ENCODE data around the gene PDHB.

The PDHB gene

GRCh38 chr3:58422756-58423325, 10.8 kb downstream of the PDHB start:
- no peak for DNase-seq
- no peaks in the 10 kb centered on the region for H3K9me3 Mint-ChIP-seq
- peaks cover 23% of the 10 kb centered on the region for H3K36me3 Mint-ChIP-seq (ENCODE audit: low read depth)
- ATAC-seq = no peak
- H3K4me3 Mint-ChIP-seq = no peak overlapping the region
- no peaks in the 10 kb centered on the region for H3K27me3 Mint-ChIP-seq
- peaks cover 2% of the 10 kb centered on the region for H3K4me1 Mint-ChIP-seq
- peak overlapping the region; percentile 8 for H3K27ac Mint-ChIP-seq

GRCh38 chr3:58421004-58421403, 12.6 kb downstream of the PDHB start:
- H3K4me1 Mint-ChIP-seq = peaks cover 2% of the 10 kb centered on the region
- DNase-seq = no peak
- H3K27me3 Mint-ChIP-seq = no peaks in the 10 kb centered on the region
- no peak overlapping the region for H3K27ac Mint-ChIP-seq
- ATAC-seq = peak; percentile 24
- H3K4me3 Mint-ChIP-seq = no peak overlapping the region
- peaks cover 17% of the 10 kb centered on the region for H3K36me3 Mint-ChIP-seq (ENCODE audit: low read depth)
- no peaks in the 10 kb centered on the region for H3K9me3 Mint-ChIP-seq

GRCh38 chr3:58419780-58420507, 13.7 kb downstream of the PDHB start:
- H3K36me3 Mint-ChIP-seq (ENCODE audit: low read depth) = peaks cover 18% of the 10 kb centered on the region
- H3K27ac Mint-ChIP-seq = peak overlapping the region; percentile 71
- no peaks in the 10 kb centered on the region for H3K27me3 Mint-ChIP-seq
- H3K9me3 Mint-ChIP-seq = no peaks in the 10 kb centered on the region
- no peak for ATAC-seq
- no peak for DNase-seq
- peaks cover 2% of the 10 kb centered on the region for H3K4me1 Mint-ChIP-seq
- H3K4me3 Mint-ChIP-seq = no peak overlapping the region

GRCh38 chr3:58418227-58418626, 15.4 kb downstream of the PDHB start:
- Mint-ChIP-seq H3K9me3 (no peaks in the 10 kb centered on the region), H3K27me3 (no peaks in the 10 kb centered on the region), H3K36me3 (ENCODE audit: low read depth) (peaks cover 16% of the 10 kb centered on the region), H3K27ac (no peak overlapping the region), H3K4me3 (no peak overlapping the region), H3K4me1 (peaks cover 6% of the 10 kb centered on the region)
- DNase-seq = no peak
- ATAC-seq = no peak

GRCh38 chr3:58417075-58417474, 16.6 kb downstream of the PDHB start:
- H3K36me3 Mint-ChIP-seq (ENCODE audit: low read depth) = peaks cover 16% of the 10 kb centered on the region
- DNase-seq = no peak
- H3K9me3 Mint-ChIP-seq = no peaks in the 10 kb centered on the region
- H3K27ac Mint-ChIP-seq = no peak overlapping the region
- peaks cover 6% of the 10 kb centered on the region for H3K4me1 Mint-ChIP-seq
- H3K4me3 Mint-ChIP-seq = no peak overlapping the region
- ATAC-seq = no peak
- H3K27me3 Mint-ChIP-seq = no peaks in the 10 kb centered on the region

GRCh38 chr3:58416191-58416590, 17.4 kb downstream of the PDHB start:
- Mint-ChIP-seq H3K27ac (no peak overlapping the region), H3K36me3 (ENCODE audit: low read depth) (peaks cover 13% of the 10 kb centered on the region), H3K27me3 (no peaks in the 10 kb centered on the region), H3K4me3 (no peak overlapping the region), H3K4me1 (peaks cover 6% of the 10 kb centered on the region), H3K9me3 (no peaks in the 10 kb centered on the region)
- ATAC-seq (no peak), DNase-seq (no peak)

- Mint-ChIP-seq H3K27ac (no peak overlapping the region), H3K36me3 (ENCODE audit: low read depth) (peaks cover 22% of the 10 kb centered on the region), H3K27me3 (no peaks in the 10 kb centered on the region), H3K4me3 (no peak overlapping the region), H3K4me1 (peaks cover 4% of the 10 kb centered on the region), H3K9me3 (no peaks in the 10 kb centered on the region)
- ATAC-seq = no peak
- DNase-seq = peak; percentile 45
These were observed 19.0 kb downstream of the PDHB start for GRCh38 chr3:58414538-58415197.

- H3K27me3 Mint-ChIP-seq = no peaks in the 10 kb centered on the region
- ATAC-seq (no peak), DNase-seq (no peak)
- H3K4me1 Mint-ChIP-seq = peaks cover 4% of the 10 kb centered on the region
- H3K9me3 Mint-ChIP-seq = no peaks in the 10 kb centered on the region
- H3K36me3 Mint-ChIP-seq (ENCODE audit: low read depth) = peaks cover 35% of the 10 kb centered on the region
- H3K4me3 Mint-ChIP-seq = no peak overlapping the region
- H3K27ac Mint-ChIP-seq = no peak overlapping the region
These were observed 21.5 kb downstream of the PDHB start for GRCh38 chr3:58411851-58412830.

- peaks cover 40% of the 10 kb centered on the region for H3K36me3 Mint-ChIP-seq (ENCODE audit: low read depth)
- no peaks in the 10 kb centered on the region for H3K27me3 Mint-ChIP-seq
- no peak for DNase-seq
- H3K4me3 Mint-ChIP-seq = no peak overlapping the region
- peak overlapping the region; percentile 38 for H3K27ac Mint-ChIP-seq
- H3K9me3 Mint-ChIP-seq = no peaks in the 10 kb centered on the region
- no peak for ATAC-seq
- peaks cover 4% of the 10 kb centered on the region for H3K4me1 Mint-ChIP-seq
These were observed 22.6 kb downstream of the PDHB start for GRCh38 chr3:58411036-58411435.

GRCh38 chr3:58409663-58410062, 24.0 kb downstream of the PDHB start:
- DNase-seq (no peak), ATAC-seq (no peak)
- peaks cover 37% of the 10 kb centered on the region for H3K36me3 Mint-ChIP-seq (ENCODE audit: low read depth)
- no peaks in the 10 kb centered on the region for H3K9me3 Mint-ChIP-seq
- H3K27ac Mint-ChIP-seq = no peak overlapping the region
- no peaks in the 10 kb centered on the region for H3K27me3 Mint-ChIP-seq
- peaks cover 4% of the 10 kb centered on the region for H3K4me1 Mint-ChIP-seq
- no peak overlapping the region for H3K4me3 Mint-ChIP-seq

GRCh38 chr3:58408906-58409305, 24.7 kb downstream of the PDHB start:
- ATAC-seq (no peak), DNase-seq (no peak)
- Mint-ChIP-seq H3K4me3 (no peak overlapping the region), H3K36me3 (ENCODE audit: low read depth) (peaks cover 37% of the 10 kb centered on the region), H3K27me3 (no peaks in the 10 kb centered on the region), H3K4me1 (peaks cover 4% of the 10 kb centered on the region), H3K27ac (no peak overlapping the region), H3K9me3 (no peaks in the 10 kb centered on the region)

GRCh38 chr3:58404396-58404795, 29.2 kb downstream of the PDHB start:
- DNase-seq = no peak
- no peak overlapping the region for H3K27ac Mint-ChIP-seq
- H3K4me3 Mint-ChIP-seq = no peak overlapping the region
- peaks cover 4% of the 10 kb centered on the region for H3K4me1 Mint-ChIP-seq
- no peaks in the 10 kb centered on the region for H3K27me3 Mint-ChIP-seq
- peak; percentile 69 for ATAC-seq
- no peaks in the 10 kb centered on the region for H3K9me3 Mint-ChIP-seq
- peaks cover 25% of the 10 kb centered on the region for H3K36me3 Mint-ChIP-seq (ENCODE audit: low read depth)

- Mint-ChIP-seq H3K27ac (no peak overlapping the region), H3K4me3 (no peak overlapping the region), H3K9me3 (no peaks in the 10 kb centered on the region), H3K27me3 (no peaks in the 10 kb centered on the region), H3K4me1 (peaks cover 4% of the 10 kb centered on the region), H3K36me3 (ENCODE audit: low read depth) (peaks cover 21% of the 10 kb centered on the region)
- DNase-seq = no peak
- no peak for ATAC-seq
These were observed 30.0 kb downstream of the PDHB start for GRCh38 chr3:58403513-58404109.
